ENCODE measurements around the gene MRPL19.

MRPL19 gene

GRCh38 chr2:75632091-75632701, 14.4 kb upstream of the MRPL19 start:
- H3K36me3 ChIP-seq (ENCODE audit: insufficient read depth, low read length): no peaks in the 10 kb centered on the region
- H3K9ac ChIP-seq (ENCODE audit: low read depth, low read length): no peak overlapping the region
- 0 out of 2 replicates have a peak, but pooled peaks cover 4% of the 10 kb centered on the region for H3K9me3 ChIP-seq (ENCODE audit: control insufficient read depth, insufficient read depth, low read length)
- H3K4me1 ChIP-seq (ENCODE audit: insufficient read depth, low read length): no peaks in the 10 kb centered on the region

GRCh38 chr2:75632813-75633212, 13.8 kb upstream of the MRPL19 start:
- H3K36me3 ChIP-seq (ENCODE audit: insufficient read depth, low read length): no peaks in the 10 kb centered on the region
- H3K4me1 ChIP-seq (ENCODE audit: insufficient read depth, low read length): no peaks in the 10 kb centered on the region
- H3K9ac ChIP-seq (ENCODE audit: low read depth, low read length): no peak overlapping the region
- 0 out of 2 replicates have a peak, but pooled peaks cover 4% of the 10 kb centered on the region for H3K9me3 ChIP-seq (ENCODE audit: control insufficient read depth, insufficient read depth, low read length)

- Histone ChIP-seq H3K9ac (ENCODE audit: low read depth, low read length) (no peak overlapping the region), H3K36me3 (ENCODE audit: insufficient read depth, low read length) (no peaks in the 10 kb centered on the region), H3K4me1 (ENCODE audit: insufficient read depth, low read length) (no peaks in the 10 kb centered on the region), H3K9me3 (ENCODE audit: control insufficient read depth, insufficient read depth, low read length) (0 out of 2 replicates have a peak, but pooled peaks cover 4% of the 10 kb centered on the region)
Measured at GRCh38 chr2:75633620-75634019, 13.0 kb upstream of the MRPL19 start.

GRCh38 chr2:75634945-75635344, 11.6 kb upstream of the MRPL19 start:
- Histone ChIP-seq H3K9me3 (ENCODE audit: control insufficient read depth, insufficient read depth, low read length) (0 out of 2 replicates have a peak, but pooled peaks cover 4% of the 10 kb centered on the region), H3K36me3 (ENCODE audit: insufficient read depth, low read length) (no peaks in the 10 kb centered on the region), H3K9ac (ENCODE audit: low read depth, low read length) (no peak overlapping the region), H3K4me1 (ENCODE audit: insufficient read depth, low read length) (no peaks in the 10 kb centered on the region)

- no peaks in the 10 kb centered on the region for H3K4me1 ChIP-seq (ENCODE audit: insufficient read depth, low read length)
- H3K9me3 ChIP-seq (ENCODE audit: control insufficient read depth, insufficient read depth, low read length): 0 out of 2 replicates have a peak, but pooled peaks cover 4% of the 10 kb centered on the region
- H3K9ac ChIP-seq (ENCODE audit: low read depth, low read length): no peak overlapping the region
- no peaks in the 10 kb centered on the region for H3K36me3 ChIP-seq (ENCODE audit: insufficient read depth, low read length)
Measured at GRCh38 chr2:75637568-75637967, 9.0 kb upstream of the MRPL19 start.

- Histone ChIP-seq H3K36me3 (ENCODE audit: insufficient read depth, low read length) (no peaks in the 10 kb centered on the region), H3K9me3 (ENCODE audit: control insufficient read depth, insufficient read depth, low read length) (no peaks in the 10 kb centered on the region), H3K9ac (ENCODE audit: low read depth, low read length) (no peak overlapping the region), H3K4me1 (ENCODE audit: insufficient read depth, low read length) (no peaks in the 10 kb centered on the region)
Measured at GRCh38 chr2:75640621-75641121, 5.9 kb upstream of the MRPL19 start.

GRCh38 chr2:75641587-75641986, 5.0 kb upstream of the MRPL19 start:
- Histone ChIP-seq H3K4me1 (ENCODE audit: insufficient read depth, low read length) (no peaks in the 10 kb centered on the region), H3K9me3 (ENCODE audit: control insufficient read depth, insufficient read depth, low read length) (no peaks in the 10 kb centered on the region), H3K36me3 (ENCODE audit: insufficient read depth, low read length) (no peaks in the 10 kb centered on the region), H3K9ac (ENCODE audit: low read depth, low read length) (no peak overlapping the region)

GRCh38 chr2:75643980-75644379, 2.6 kb upstream of the MRPL19 start:
- H3K36me3 ChIP-seq (ENCODE audit: insufficient read depth, low read length): no peaks in the 10 kb centered on the region
- no peaks in the 10 kb centered on the region for H3K4me1 ChIP-seq (ENCODE audit: insufficient read depth, low read length)
- H3K9me3 ChIP-seq (ENCODE audit: control insufficient read depth, insufficient read depth, low read length): no peaks in the 10 kb centered on the region
- H3K9ac ChIP-seq (ENCODE audit: low read depth, low read length): no peak overlapping the region

- Histone ChIP-seq H3K9me3 (ENCODE audit: control insufficient read depth, insufficient read depth, low read length) (no peaks in the 10 kb centered on the region), H3K36me3 (ENCODE audit: insufficient read depth, low read length) (no peaks in the 10 kb centered on the region), H3K9ac (ENCODE audit: low read depth, low read length) (peak overlapping the region; percentile 86; the same call in 1 of the 2 replicates), H3K4me1 (ENCODE audit: insufficient read depth, low read length) (no peaks in the 10 kb centered on the region)
Measured at GRCh38 chr2:75645643-75646042, 940 bp upstream of the MRPL19 start.

GRCh38 chr2:75646090-75646582, 447 bp upstream of the MRPL19 start:
- peaks cover 1% of the 10 kb centered on the region; the same call in 1 of the 2 replicates for H3K36me3 ChIP-seq (ENCODE audit: insufficient read depth, low read length)
- no peaks in the 10 kb centered on the region for H3K9me3 ChIP-seq (ENCODE audit: control insufficient read depth, insufficient read depth, low read length)
- no peaks in the 10 kb centered on the region for H3K4me1 ChIP-seq (ENCODE audit: insufficient read depth, low read length)
- peak overlapping the region; percentile 86 for H3K9ac ChIP-seq (ENCODE audit: low read depth, low read length)

- H3K9ac ChIP-seq (ENCODE audit: low read depth, low read length): peak overlapping the region; percentile 86
- H3K4me1 ChIP-seq (ENCODE audit: insufficient read depth, low read length): no peaks in the 10 kb centered on the region
- peaks cover 4% of the 10 kb centered on the region; the same call in 1 of the 2 replicates for H3K36me3 ChIP-seq (ENCODE audit: insufficient read depth, low read length)
- no peaks in the 10 kb centered on the region for H3K9me3 ChIP-seq (ENCODE audit: control insufficient read depth, insufficient read depth, low read length)
Measured at GRCh38 chr2:75647771-75648170, 1.2 kb downstream of the MRPL19 start.

- Histone ChIP-seq H3K9me3 (ENCODE audit: control insufficient read depth, insufficient read depth, low read length) (no peaks in the 10 kb centered on the region), H3K4me1 (ENCODE audit: insufficient read depth, low read length) (no peaks in the 10 kb centered on the region), H3K36me3 (ENCODE audit: insufficient read depth, low read length) (peaks cover 16% of the 10 kb centered on the region), H3K9ac (ENCODE audit: low read depth, low read length) (no peak overlapping the region)
Measured at GRCh38 chr2:75654012-75654411, 7.4 kb downstream of the MRPL19 start.

- H3K36me3 ChIP-seq (ENCODE audit: insufficient read depth, low read length): peaks cover 17% of the 10 kb centered on the region
- H3K4me1 ChIP-seq (ENCODE audit: insufficient read depth, low read length): peaks cover 4% of the 10 kb centered on the region
- no peak overlapping the region for H3K9ac ChIP-seq (ENCODE audit: low read depth, low read length)
- no peaks in the 10 kb centered on the region for H3K9me3 ChIP-seq (ENCODE audit: control insufficient read depth, insufficient read depth, low read length)
Measured at GRCh38 chr2:75655861-75656260, 9.3 kb downstream of the MRPL19 start.

- Histone ChIP-seq H3K9me3 (ENCODE audit: control insufficient read depth, insufficient read depth, low read length) (no peaks in the 10 kb centered on the region), H3K9ac (ENCODE audit: low read depth, low read length) (no peak overlapping the region), H3K4me1 (ENCODE audit: insufficient read depth, low read length) (peaks cover 6% of the 10 kb centered on the region), H3K36me3 (ENCODE audit: insufficient read depth, low read length) (peaks cover 14% of the 10 kb centered on the region)
Measured at GRCh38 chr2:75656563-75656962, 10.0 kb downstream of the MRPL19 start.

- Histone ChIP-seq H3K9ac (ENCODE audit: low read depth, low read length) (no peak overlapping the region), H3K4me1 (ENCODE audit: insufficient read depth, low read length) (peaks cover 6% of the 10 kb centered on the region), H3K36me3 (ENCODE audit: insufficient read depth, low read length) (peaks cover 14% of the 10 kb centered on the region), H3K9me3 (ENCODE audit: control insufficient read depth, insufficient read depth, low read length) (no peaks in the 10 kb centered on the region)
Measured at GRCh38 chr2:75657798-75658197, 11.2 kb downstream of the MRPL19 start.

Data from ES-I3 (cell line).